ENCODE results near the gene EXD1. TPM values are rescaled to one million over a fixed set of nuclear protein-coding genes. Genes with fewer than 3 reads are reported as not detected.
A peak's percentile ranks its signal among the peaks of the same experiment; 100 is the strongest.

EXD1 gene
- total and polyA plus RNA-seq, 2 experiments from 2014 or later: 0.07 TPM; not detected in 1

DNA sequence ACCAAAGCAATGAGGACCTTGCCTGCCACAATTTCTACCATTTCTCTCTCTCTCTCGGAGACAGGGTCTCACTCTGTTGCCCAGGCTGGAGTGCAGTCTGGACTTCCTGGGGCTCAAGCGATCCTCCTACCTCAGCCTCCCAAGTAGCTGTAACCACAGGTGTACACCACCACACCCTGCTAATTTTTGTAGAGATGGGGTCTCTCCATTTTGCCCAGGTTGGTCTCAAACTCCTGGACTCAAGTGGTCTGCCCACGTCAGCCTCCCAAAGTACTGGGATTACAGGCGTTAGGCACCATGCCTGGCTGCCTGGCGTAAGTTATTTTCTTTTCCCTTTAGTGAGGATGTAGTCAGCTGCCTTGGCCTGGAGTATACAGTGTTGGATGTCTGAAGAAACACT lies 76.8 kb downstream of the EXD1 start (continued):
- no peak for TF ChIP-seq POLR2AphosphoS5 (IDR thresholded peaks at IDR 0.05; ENCODE audit: low read depth)
- TF ChIP-seq STAT1 (IDR thresholded peaks at IDR 0.05; ENCODE audit: unreplicated experiment): no peak
- TF ChIP-seq NANOG (IDR thresholded peaks at IDR 0.05; ENCODE audit: borderline replicate concordance): no peak
- TF ChIP-seq ZNF114 (CRISPR knock-in tag; IDR thresholded peaks at IDR 0.05): no peak

DNA sequence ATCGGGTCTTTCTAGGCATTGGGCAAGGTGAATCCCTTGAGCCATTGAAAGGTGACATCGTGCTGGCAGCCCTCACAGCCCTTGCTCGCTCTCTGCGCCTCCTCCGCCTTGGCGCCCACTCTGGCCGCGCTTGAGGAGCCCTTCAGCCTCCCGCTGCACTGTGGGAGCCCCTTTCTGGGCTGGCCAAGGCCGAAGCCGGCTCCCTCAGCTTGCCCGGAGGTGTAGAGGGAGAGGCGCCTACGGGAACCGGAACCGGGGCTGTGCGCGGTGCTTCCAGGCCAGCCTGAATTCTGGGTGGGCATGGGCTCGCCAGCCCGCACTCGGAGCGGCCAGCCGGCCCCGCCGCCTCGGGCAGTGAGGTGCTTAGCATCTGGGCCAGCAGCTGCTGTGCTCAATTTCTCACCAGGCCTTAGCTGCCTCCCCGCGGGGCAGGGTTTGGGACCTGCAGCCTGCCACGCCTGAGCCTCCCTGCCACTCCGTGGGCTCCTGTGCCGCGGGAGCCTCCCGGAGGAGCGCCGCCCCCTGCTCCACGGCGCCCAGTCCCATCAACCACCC lies 79.0 kb downstream of the EXD1 start:
- Histone ChIP-seq H3K4me1 (ENCODE audit: insufficient read depth) (no peaks in the 10 kb centered on the region), H3K4me2 (no peak overlapping the region), H3K27ac (ENCODE audit: low read depth) (no peak overlapping the region), H3K4me3 (no peak overlapping the region), H3K9me2 (ENCODE audit: insufficient read depth) (no peaks in the 10 kb centered on the region), H3K27me3 (ENCODE audit: insufficient read depth) (no peaks in the 10 kb centered on the region), H3F3A (replicated peaks; ENCODE audit: low read depth) (no peaks in the 10 kb centered on the region), H4K20me1 (replicated peaks; ENCODE audit: insufficient read depth) (no peaks in the 10 kb centered on the region), H3K79me2 (replicated peaks; ENCODE audit: insufficient read depth) (no peaks in the 10 kb centered on the region), H3K36me3 (ENCODE audit: insufficient read depth) (no peaks in the 10 kb centered on the region), H2AFZ (peak overlapping the region; percentile 59)
- Mint-ChIP-seq H3K27ac (no peak overlapping the region), H3K4me1 (no peaks in the 10 kb centered on the region), H3K9me3 (peaks cover 5% of the 10 kb centered on the region; the same call in 1 of the 3 replicates), H3K36me3 (ENCODE audit: low read depth) (no peaks in the 10 kb centered on the region), H3K27me3 (ENCODE audit: insufficient read depth, low read depth, poor library complexity) (peaks cover 1% of the 10 kb centered on the region), H3K4me3 (no peak overlapping the region)
- no peak; the same call in 2 of the 3 replicates for ATAC-seq
- no peak for DNase-seq (ENCODE audit: low spot score)
- TF ChIP-seq EZH2 (IDR thresholded peaks at IDR 0.05; ENCODE audit: low read depth, unreplicated experiment) (no peak), POLR2AphosphoS5 (IDR thresholded peaks at IDR 0.05; ENCODE audit: low read depth) (no peak), ZNF331 (CRISPR knock-in tag; IDR thresholded peaks at IDR 0.05; ENCODE audit: low read depth) (no peak), NANOG (IDR thresholded peaks at IDR 0.05; ENCODE audit: borderline replicate concordance) (no peak), CREB1 (CRISPR knock-in tag; IDR thresholded peaks at IDR 0.05; ENCODE audit: low read depth) (no peak), JUNB (IDR thresholded peaks at IDR 0.05; ENCODE audit: unreplicated experiment) (no peak), EZH2phosphoT487 (IDR thresholded peaks at IDR 0.05; ENCODE audit: unreplicated experiment) (no peak), ZNF114 (CRISPR knock-in tag; IDR thresholded peaks at IDR 0.05) (no peak)
- TF ChIP-seq, protein P1, sequence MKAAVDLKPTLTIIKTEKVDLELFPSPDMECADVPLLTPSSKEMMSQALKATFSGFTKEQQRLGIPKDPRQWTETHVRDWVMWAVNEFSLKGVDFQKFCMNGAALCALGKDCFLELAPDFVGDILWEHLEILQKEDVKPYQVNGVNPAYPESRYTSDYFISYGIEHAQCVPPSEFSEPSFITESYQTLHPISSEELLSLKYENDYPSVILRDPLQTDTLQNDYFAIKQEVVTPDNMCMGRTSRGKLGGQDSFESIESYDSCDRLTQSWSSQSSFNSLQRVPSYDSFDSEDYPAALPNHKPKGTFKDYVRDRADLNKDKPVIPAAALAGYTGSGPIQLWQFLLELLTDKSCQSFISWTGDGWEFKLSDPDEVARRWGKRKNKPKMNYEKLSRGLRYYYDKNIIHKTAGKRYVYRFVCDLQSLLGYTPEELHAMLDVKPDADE (IDR thresholded peaks at IDR 0.05): no peak
- TF ChIP-seq, protein P2, sequence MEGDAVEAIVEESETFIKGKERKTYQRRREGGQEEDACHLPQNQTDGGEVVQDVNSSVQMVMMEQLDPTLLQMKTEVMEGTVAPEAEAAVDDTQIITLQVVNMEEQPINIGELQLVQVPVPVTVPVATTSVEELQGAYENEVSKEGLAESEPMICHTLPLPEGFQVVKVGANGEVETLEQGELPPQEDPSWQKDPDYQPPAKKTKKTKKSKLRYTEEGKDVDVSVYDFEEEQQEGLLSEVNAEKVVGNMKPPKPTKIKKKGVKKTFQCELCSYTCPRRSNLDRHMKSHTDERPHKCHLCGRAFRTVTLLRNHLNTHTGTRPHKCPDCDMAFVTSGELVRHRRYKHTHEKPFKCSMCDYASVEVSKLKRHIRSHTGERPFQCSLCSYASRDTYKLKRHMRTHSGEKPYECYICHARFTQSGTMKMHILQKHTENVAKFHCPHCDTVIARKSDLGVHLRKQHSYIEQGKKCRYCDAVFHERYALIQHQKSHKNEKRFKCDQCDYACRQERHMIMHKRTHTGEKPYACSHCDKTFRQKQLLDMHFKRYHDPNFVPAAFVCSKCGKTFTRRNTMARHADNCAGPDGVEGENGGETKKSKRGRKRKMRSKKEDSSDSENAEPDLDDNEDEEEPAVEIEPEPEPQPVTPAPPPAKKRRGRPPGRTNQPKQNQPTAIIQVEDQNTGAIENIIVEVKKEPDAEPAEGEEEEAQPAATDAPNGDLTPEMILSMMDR (conservative IDR thresholded peaks at IDR 0.05; ENCODE audit: low read depth in 2 of 2): no peak
- TF ChIP-seq, protein P3, sequence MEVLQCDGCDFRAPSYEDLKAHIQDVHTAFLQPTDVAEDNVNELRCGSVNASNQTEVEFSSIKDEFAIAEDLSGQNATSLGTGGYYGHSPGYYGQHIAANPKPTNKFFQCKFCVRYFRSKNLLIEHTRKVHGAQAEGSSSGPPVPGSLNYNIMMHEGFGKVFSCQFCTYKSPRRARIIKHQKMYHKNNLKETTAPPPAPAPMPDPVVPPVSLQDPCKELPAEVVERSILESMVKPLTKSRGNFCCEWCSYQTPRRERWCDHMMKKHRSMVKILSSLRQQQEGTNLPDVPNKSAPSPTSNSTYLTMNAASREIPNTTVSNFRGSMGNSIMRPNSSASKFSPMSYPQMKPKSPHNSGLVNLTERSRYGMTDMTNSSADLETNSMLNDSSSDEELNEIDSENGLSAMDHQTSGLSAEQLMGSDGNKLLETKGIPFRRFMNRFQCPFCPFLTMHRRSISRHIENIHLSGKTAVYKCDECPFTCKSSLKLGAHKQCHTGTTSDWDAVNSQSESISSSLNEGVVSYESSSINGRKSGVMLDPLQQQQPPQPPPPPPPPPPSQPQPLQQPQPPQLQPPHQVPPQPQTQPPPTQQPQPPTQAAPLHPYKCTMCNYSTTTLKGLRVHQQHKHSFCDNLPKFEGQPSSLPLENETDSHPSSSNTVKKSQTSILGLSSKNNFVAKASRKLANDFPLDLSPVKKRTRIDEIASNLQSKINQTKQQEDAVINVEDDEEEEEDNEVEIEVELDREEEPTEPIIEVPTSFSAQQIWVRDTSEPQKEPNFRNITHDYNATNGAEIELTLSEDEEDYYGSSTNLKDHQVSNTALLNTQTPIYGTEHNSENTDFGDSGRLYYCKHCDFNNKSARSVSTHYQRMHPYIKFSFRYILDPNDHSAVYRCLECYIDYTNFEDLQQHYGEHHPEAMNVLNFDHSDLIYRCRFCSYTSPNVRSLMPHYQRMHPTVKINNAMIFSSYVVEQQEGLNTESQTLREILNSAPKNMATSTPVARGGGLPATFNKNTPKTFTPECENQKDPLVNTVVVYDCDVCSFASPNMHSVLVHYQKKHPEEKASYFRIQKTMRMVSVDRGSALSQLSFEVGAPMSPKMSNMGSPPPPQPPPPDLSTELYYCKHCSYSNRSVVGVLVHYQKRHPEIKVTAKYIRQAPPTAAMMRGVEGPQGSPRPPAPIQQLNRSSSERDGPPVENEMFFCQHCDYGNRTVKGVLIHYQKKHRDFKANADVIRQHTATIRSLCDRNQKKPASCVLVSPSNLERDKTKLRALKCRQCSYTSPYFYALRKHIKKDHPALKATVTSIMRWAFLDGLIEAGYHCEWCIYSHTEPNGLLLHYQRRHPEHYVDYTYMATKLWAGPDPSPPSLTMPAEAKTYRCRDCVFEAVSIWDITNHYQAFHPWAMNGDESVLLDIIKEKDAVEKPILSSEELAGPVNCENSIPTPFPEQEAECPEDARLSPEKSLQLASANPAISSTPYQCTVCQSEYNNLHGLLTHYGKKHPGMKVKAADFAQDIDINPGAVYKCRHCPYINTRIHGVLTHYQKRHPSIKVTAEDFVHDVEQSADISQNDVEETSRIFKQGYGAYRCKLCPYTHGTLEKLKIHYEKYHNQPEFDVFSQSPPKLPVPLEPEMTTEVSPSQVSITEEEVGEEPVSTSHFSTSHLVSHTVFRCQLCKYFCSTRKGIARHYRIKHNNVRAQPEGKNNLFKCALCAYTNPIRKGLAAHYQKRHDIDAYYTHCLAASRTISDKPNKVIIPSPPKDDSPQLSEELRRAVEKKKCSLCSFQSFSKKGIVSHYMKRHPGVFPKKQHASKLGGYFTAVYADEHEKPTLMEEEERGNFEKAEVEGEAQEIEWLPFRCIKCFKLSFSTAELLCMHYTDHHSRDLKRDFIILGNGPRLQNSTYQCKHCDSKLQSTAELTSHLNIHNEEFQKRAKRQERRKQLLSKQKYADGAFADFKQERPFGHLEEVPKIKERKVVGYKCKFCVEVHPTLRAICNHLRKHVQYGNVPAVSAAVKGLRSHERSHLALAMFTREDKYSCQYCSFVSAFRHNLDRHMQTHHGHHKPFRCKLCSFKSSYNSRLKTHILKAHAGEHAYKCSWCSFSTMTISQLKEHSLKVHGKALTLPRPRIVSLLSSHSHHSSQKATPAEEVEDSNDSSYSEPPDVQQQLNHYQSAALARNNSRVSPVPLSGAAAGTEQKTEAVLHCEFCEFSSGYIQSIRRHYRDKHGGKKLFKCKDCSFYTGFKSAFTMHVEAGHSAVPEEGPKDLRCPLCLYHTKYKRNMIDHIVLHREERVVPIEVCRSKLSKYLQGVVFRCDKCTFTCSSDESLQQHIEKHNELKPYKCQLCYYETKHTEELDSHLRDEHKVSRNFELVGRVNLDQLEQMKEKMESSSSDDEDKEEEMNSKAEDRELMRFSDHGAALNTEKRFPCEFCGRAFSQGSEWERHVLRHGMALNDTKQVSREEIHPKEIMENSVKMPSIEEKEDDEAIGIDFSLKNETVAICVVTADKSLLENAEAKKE (CRISPR knock-in tag; IDR thresholded peaks at IDR 0.05): no peak
- TF ChIP-seq, protein P4, sequence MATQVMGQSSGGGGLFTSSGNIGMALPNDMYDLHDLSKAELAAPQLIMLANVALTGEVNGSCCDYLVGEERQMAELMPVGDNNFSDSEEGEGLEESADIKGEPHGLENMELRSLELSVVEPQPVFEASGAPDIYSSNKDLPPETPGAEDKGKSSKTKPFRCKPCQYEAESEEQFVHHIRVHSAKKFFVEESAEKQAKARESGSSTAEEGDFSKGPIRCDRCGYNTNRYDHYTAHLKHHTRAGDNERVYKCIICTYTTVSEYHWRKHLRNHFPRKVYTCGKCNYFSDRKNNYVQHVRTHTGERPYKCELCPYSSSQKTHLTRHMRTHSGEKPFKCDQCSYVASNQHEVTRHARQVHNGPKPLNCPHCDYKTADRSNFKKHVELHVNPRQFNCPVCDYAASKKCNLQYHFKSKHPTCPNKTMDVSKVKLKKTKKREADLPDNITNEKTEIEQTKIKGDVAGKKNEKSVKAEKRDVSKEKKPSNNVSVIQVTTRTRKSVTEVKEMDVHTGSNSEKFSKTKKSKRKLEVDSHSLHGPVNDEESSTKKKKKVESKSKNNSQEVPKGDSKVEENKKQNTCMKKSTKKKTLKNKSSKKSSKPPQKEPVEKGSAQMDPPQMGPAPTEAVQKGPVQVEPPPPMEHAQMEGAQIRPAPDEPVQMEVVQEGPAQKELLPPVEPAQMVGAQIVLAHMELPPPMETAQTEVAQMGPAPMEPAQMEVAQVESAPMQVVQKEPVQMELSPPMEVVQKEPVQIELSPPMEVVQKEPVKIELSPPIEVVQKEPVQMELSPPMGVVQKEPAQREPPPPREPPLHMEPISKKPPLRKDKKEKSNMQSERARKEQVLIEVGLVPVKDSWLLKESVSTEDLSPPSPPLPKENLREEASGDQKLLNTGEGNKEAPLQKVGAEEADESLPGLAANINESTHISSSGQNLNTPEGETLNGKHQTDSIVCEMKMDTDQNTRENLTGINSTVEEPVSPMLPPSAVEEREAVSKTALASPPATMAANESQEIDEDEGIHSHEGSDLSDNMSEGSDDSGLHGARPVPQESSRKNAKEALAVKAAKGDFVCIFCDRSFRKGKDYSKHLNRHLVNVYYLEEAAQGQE (IDR thresholded peaks at IDR 0.05; ENCODE audit: unreplicated experiment): no peak

Data from GM23338 (cell line).